ENCODE data around the gene PRSS27. TPM values are rescaled to one million over a fixed set of nuclear protein-coding genes. Genes with fewer than 3 reads are reported as not detected.
"Not testable (repeated sequence)": the region's sequence is repeated elsewhere in the genome, so short reads cannot be mapped to it uniquely, and the experiment has no call there.

Gene PRSS27
- total RNA-seq, 6 donors from 2014 or later = 0.91 to 8.1 (median 1.8) TPM

GRCh38 chr16:2671741-2672140 lies 48.3 kb downstream of the PRSS27 start:
- Histone ChIP-seq H3K36me3 (peaks cover 0 to 17% (median 9%) of the 10 kb centered on the region in 4 donors), H3K27me3 (no peaks in the 10 kb centered on the region), H3K4me3 (peak overlapping the region in 2 of 4 donors; percentile 76 to 78), H3K9me3 (no peaks in the 10 kb centered on the region), H3K4me1 (peaks cover 15 to 36% (median 22%) of the 10 kb centered on the region in 4 donors), H3K27ac (no peak overlapping the region)
- WGBS, 2 donors = 83 to 92% methylated on average over 13 of the region's 13 CpGs
- TF ChIP-seq, protein P1, sequence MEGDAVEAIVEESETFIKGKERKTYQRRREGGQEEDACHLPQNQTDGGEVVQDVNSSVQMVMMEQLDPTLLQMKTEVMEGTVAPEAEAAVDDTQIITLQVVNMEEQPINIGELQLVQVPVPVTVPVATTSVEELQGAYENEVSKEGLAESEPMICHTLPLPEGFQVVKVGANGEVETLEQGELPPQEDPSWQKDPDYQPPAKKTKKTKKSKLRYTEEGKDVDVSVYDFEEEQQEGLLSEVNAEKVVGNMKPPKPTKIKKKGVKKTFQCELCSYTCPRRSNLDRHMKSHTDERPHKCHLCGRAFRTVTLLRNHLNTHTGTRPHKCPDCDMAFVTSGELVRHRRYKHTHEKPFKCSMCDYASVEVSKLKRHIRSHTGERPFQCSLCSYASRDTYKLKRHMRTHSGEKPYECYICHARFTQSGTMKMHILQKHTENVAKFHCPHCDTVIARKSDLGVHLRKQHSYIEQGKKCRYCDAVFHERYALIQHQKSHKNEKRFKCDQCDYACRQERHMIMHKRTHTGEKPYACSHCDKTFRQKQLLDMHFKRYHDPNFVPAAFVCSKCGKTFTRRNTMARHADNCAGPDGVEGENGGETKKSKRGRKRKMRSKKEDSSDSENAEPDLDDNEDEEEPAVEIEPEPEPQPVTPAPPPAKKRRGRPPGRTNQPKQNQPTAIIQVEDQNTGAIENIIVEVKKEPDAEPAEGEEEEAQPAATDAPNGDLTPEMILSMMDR (IDR thresholded peaks at IDR 0.05) = no peak
- TF ChIP-seq POLR2A (IDR thresholded peaks at IDR 0.05) (no peak), POLR2AphosphoS5 (IDR thresholded peaks at IDR 0.05) (no peak), EP300 (IDR thresholded peaks at IDR 0.05) (no peak)
- no peak for ATAC-seq (ENCODE audit: low FRiP score in 2 of 2)
- no peak for DNase-seq

GRCh38 chr16:2671193-2671592 lies 48.8 kb downstream of the PRSS27 start:
- H3K27me3 ChIP-seq; H3K27ac ChIP-seq; DNase-seq; H3K9me3 ChIP-seq; H3K4me3 ChIP-seq; ATAC-seq (ENCODE audit: low FRiP score in 2 of 2): not testable (repeated sequence)
- whole genome bisulfite sequencing, 2 donors = 80 to 83% methylated on average over 7 to 10 of the region's 10 CpGs
- Histone ChIP-seq H3K4me1 (peaks cover 15 to 36% (median 22%) of the 10 kb centered on the region in 4 donors), H3K36me3 (peaks cover 0 to 17% (median 9%) of the 10 kb centered on the region in 4 donors)

- 13 to 14% methylated on average over 15 of the region's 15 CpGs for whole genome bisulfite sequencing, 2 donors
- not testable (repeated sequence) for H3K9me3 ChIP-seq; H3K27me3 ChIP-seq; ATAC-seq (ENCODE audit: low FRiP score in 2 of 2)
- Histone ChIP-seq H3K36me3 (peaks cover 0 to 17% (median 9%) of the 10 kb centered on the region in 4 donors), H3K27ac (peak overlapping the region in 1 of 4 donors; percentile 57), H3K4me1 (peaks cover 15 to 35% (median 22%) of the 10 kb centered on the region in 4 donors), H3K4me3 (peak overlapping the region in 1 of 4 donors; percentile 10)
- DNase-seq = peak; percentile 73 to 78
- TF ChIP-seq, protein P1 (IDR thresholded peaks at IDR 0.05) = peak; percentile 40 to 71 (median 55)
Observed at GRCh38 chr16:2670017-2670416, 50.0 kb downstream of the PRSS27 start.

- ATAC-seq (ENCODE audit: low FRiP score in 2 of 2); DNase-seq; H3K9me3 ChIP-seq; H3K27me3 ChIP-seq; H3K4me3 ChIP-seq: not testable (repeated sequence)
- WGBS, 2 donors = 89 to 90% methylated on average over 10 of the region's 10 CpGs
- Histone ChIP-seq H3K36me3 (peaks cover 0 to 17% (median 9%) of the 10 kb centered on the region in 4 donors), H3K27ac (peak overlapping the region in 1 of 4 donors; percentile 57), H3K4me1 (peaks cover 15 to 30% (median 22%) of the 10 kb centered on the region in 4 donors)
Observed at GRCh38 chr16:2669587-2669986, 50.4 kb downstream of the PRSS27 start.

- 85 to 89% methylated on average over 7 of the region's 7 CpGs for WGBS, 2 donors
Observed at GRCh38 chr16:2666671-2667070, 53.4 kb downstream of the PRSS27 start.

DNA sequence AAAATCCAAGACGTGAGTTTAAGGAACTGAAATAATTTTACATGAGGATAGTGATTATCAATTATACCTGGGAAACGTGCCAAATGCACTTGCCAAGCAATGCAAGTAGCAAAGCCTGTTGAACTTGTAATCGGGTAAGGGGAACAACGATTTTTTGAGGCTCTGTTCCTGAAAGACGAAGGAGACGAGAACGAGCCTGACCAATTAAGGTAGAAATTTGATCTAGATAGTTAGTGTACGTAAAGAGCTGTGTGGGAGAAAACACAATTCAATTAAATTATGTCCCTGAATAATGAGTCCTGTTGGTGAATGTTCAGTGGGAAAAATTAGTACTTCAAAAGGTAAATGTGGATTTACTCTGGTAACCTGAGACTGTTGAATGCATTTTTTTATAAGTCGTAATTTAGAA lies 55.4 kb downstream of the PRSS27 start:
- no peaks in the 10 kb centered on the region for H3K27me3 ChIP-seq
- H3K4me3 ChIP-seq = no peak overlapping the region
- peaks cover 0 to 26% (median 11%) of the 10 kb centered on the region in 4 donors for H3K36me3 ChIP-seq
- ATAC-seq (ENCODE audit: low FRiP score in 2 of 2) (no peak), DNase-seq (no peak)
- peaks cover 0 to 2% (median under 1%) of the 10 kb centered on the region in 4 donors for H3K4me1 ChIP-seq
- peak overlapping the region in 1 of 4 donors; percentile 16 for H3K27ac ChIP-seq
- no peak for TF ChIP-seq EP300 (IDR thresholded peaks at IDR 0.05)
- TF ChIP-seq POLR2AphosphoS5 (IDR thresholded peaks at IDR 0.05) = no peak
- TF ChIP-seq POLR2A (IDR thresholded peaks at IDR 0.05) = no peak
- TF ChIP-seq, protein P1 (IDR thresholded peaks at IDR 0.05) = no peak
- WGBS, 2 donors = 54 to 56% methylated on average over 9 of the region's 9 CpGs
- H3K9me3 ChIP-seq = no peaks in the 10 kb centered on the region

More at GRCh38 chr16:2666671-2667070, 53.4 kb downstream of the PRSS27 start:
- Histone ChIP-seq H3K36me3 (peaks cover 0 to 26% (median 11%) of the 10 kb centered on the region in 4 donors), H3K4me1 (peaks cover 4 to 13% (median 11%) of the 10 kb centered on the region in 4 donors)
- ATAC-seq (ENCODE audit: low FRiP score in 2 of 2); H3K9me3 ChIP-seq; DNase-seq; H3K4me3 ChIP-seq; H3K27ac ChIP-seq; H3K27me3 ChIP-seq: not testable (repeated sequence)

Measured in upper lobe of left lung (tissue), 6 donors.